ENCODE data around the gene SIK3. TPM values are rescaled to one million over a fixed set of nuclear protein-coding genes. Genes with fewer than 3 reads are reported as not detected.

Gene SIK3
- total RNA-seq, 2 donors from 2014 or later, result 26.7 to 28.0 TPM

DNA sequence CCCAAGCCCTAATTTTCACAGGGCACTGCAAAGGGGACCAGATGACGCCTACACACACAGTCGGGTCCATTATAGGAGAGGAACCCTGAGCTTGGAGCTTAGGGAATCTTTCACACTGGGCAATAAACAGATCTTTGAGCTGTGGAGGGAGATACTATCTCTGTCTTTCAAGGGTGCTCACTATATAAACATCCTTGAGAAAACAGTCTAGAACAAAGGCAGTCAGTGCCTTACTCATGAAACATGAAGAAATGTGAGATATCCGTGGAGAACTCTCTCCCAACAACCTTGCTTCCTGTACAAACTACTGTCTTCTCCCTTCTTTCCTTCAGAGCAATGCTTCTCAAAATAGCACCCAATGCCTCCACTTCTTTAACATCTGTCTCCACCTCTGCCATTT lies 151.8 kb downstream of the SIK3 start:
- no peaks in the 10 kb centered on the region for H3K9me3 ChIP-seq
- DNase-seq, result no peak
- peaks cover 3% of the 10 kb centered on the region for H3K36me3 ChIP-seq
- no peak overlapping the region for H3K27ac ChIP-seq
- TF ChIP-seq, protein P1, sequence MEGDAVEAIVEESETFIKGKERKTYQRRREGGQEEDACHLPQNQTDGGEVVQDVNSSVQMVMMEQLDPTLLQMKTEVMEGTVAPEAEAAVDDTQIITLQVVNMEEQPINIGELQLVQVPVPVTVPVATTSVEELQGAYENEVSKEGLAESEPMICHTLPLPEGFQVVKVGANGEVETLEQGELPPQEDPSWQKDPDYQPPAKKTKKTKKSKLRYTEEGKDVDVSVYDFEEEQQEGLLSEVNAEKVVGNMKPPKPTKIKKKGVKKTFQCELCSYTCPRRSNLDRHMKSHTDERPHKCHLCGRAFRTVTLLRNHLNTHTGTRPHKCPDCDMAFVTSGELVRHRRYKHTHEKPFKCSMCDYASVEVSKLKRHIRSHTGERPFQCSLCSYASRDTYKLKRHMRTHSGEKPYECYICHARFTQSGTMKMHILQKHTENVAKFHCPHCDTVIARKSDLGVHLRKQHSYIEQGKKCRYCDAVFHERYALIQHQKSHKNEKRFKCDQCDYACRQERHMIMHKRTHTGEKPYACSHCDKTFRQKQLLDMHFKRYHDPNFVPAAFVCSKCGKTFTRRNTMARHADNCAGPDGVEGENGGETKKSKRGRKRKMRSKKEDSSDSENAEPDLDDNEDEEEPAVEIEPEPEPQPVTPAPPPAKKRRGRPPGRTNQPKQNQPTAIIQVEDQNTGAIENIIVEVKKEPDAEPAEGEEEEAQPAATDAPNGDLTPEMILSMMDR (IDR thresholded peaks at IDR 0.05), result no peak
- H3K9ac ChIP-seq (ENCODE audit: low read depth in 2 of 2, low read length in 2 of 2), result no peak overlapping the region
- no peaks in the 10 kb centered on the region for H3K27me3 ChIP-seq
- H3K4me3 ChIP-seq, result no peak overlapping the region
- H3K4me1 ChIP-seq, result no peaks in the 10 kb centered on the region
- intact Hi-C loops (cut with DNase I), result no loop called here

DNA sequence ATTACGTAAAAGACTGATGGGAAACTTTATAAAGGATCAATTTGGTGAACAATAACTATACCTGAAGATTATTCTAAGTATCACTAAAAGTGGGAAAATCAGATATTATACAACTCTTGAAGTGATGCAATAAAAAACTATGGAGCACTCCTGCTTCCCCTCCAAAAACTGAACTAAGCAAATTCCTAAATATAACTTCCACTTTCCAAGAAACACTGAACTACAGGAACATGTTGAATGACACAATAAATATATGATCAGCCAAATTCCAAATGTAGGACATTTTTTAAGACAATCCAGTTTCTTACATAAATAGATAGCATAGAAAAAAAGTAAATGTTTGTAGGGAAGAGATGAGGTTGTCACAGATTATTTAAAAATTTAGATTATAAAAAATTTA lies 158.7 kb downstream of the SIK3 start:
- no peaks in the 10 kb centered on the region for H3K4me1 ChIP-seq
- no peak overlapping the region for H3K9ac ChIP-seq (ENCODE audit: low read depth in 2 of 2, low read length in 2 of 2)
- no peak overlapping the region for H3K27ac ChIP-seq
- no peaks in the 10 kb centered on the region for H3K27me3 ChIP-seq
- no peak for DNase-seq
- H3K9me3 ChIP-seq, result no peaks in the 10 kb centered on the region
- TF ChIP-seq, protein P1 (IDR thresholded peaks at IDR 0.05), result no peak
- H3K4me3 ChIP-seq, result no peak overlapping the region
- no peaks in the 10 kb centered on the region for H3K36me3 ChIP-seq
- intact Hi-C loops (cut with DNase I), result no loop called here

DNA sequence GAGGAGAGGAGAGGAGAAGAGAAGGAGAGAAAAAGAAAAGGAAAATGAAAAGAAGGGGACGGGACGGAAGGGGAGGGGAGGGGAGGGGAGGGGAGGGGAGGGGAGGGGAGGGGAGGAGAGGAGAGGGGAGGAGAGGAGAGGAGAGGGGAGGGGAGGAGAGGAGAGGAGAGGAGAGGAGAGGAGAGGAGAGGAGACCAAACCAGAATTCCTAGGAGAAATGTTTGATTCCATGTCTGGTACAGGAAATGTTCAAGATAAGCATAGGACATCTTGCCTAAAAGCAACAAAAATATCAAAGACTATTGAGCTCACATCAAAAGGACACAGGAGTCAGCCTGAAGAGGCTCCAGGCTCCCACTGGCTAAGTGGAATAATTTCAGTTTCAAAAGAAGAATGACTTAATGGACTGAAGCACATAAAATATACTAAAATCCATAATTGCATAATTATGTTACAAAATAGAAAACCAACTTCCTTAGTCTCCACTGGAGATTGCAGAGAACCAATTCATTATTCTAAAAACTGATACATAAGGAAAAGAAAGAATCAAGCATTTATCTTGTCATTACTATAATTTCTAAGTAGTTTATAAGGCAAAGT lies 159.7 kb downstream of the SIK3 start:
- no peak for DNase-seq
- Histone ChIP-seq H3K4me1 (no peaks in the 10 kb centered on the region), H3K9me3 (no peaks in the 10 kb centered on the region), H3K4me3 (no peak overlapping the region), H3K27ac (no peak overlapping the region), H3K27me3 (no peaks in the 10 kb centered on the region), H3K36me3 (no peaks in the 10 kb centered on the region), H3K9ac (ENCODE audit: low read depth in 2 of 2, low read length in 2 of 2) (no peak overlapping the region)
- intact Hi-C loops (cut with DNase I), result no loop called here
- TF ChIP-seq, protein P1 (IDR thresholded peaks at IDR 0.05), result no peak

DNA sequence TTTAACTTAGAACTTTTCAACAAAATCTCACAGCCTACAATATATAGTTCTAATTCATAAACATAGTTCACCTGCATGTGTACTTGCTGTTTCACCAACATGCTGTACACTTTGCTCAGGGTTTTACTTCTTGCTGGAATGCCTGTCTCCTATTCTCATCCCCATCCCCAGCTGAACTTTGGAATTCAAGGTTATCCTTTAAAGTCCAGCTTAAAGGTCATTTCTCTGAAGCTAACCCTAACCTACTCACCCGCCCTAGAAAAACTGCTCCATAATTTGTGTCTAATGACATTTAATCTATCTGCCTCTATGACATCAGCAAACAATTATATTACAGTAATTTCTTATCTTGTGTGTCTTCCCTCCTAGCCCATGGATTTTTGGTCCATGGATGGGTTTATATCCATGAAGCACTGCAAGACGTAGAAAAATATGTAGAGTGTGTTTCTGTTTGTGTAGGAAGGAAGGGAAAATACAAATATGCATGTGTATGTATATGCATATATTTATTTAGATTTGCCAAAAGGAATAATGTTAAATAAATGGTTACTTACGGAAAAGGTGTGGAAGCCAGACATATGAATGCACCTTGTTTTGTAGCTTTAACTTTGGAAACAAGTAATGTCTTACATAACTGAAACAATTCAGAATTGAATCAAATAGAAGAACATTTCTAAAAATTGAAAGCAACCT lies 161.3 kb downstream of the SIK3 start:
- no peak for DNase-seq
- Histone ChIP-seq H3K27me3 (no peaks in the 10 kb centered on the region), H3K36me3 (no peaks in the 10 kb centered on the region), H3K9ac (ENCODE audit: low read depth in 2 of 2, low read length in 2 of 2) (no peak overlapping the region), H3K9me3 (no peaks in the 10 kb centered on the region), H3K4me1 (no peaks in the 10 kb centered on the region), H3K27ac (no peak overlapping the region), H3K4me3 (no peak overlapping the region)
- intact Hi-C loops (cut with DNase I), result no loop called here
- TF ChIP-seq, protein P1 (IDR thresholded peaks at IDR 0.05), result no peak

DNA sequence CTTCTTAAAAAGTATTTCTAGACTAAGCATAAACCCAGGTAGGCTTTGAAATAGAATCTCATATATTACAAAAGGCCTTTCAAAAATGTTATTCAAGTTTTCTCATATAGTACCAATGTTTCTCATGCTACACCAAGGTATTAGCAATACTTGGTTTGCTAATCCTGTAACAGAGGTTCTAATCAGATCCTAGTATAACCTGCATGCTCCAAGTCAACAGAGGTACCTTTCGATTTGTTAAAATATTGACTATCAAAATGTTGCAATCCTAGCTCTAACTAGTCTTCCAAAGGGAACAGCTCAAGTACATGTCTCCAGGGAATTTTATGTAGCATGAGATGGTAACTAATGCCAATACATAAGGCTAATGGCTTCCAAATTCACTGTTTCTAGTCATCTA lies 162.7 kb downstream of the SIK3 start:
- intact Hi-C loops (cut with DNase I), result no loop called here
- Histone ChIP-seq H3K9me3 (no peaks in the 10 kb centered on the region), H3K27me3 (no peaks in the 10 kb centered on the region), H3K4me1 (no peaks in the 10 kb centered on the region), H3K9ac (ENCODE audit: low read depth in 2 of 2, low read length in 2 of 2) (no peak overlapping the region), H3K4me3 (no peak overlapping the region), H3K27ac (no peak overlapping the region), H3K36me3 (no peaks in the 10 kb centered on the region)
- DNase-seq, result no peak
- TF ChIP-seq, protein P1 (IDR thresholded peaks at IDR 0.05), result no peak
